Panc1 (cell line): ENCODE results near the gene CRADD. TPM values are rescaled to one million over a fixed set of nuclear protein-coding genes. Genes with fewer than 3 reads are reported as not detected.

ENCODE experiments used
- ATAC-seq: fragments of 200-7000 bp; cut with Tn5 transposase; 2 replicates; pipeline ENCODE4 v1.9.1; 2020; ENCODE audit warnings: mild to moderate bottlenecking, moderate library complexity
- BruUV-seq: library from RNA; stranded (reverse); fragments of 400-500 nt; replicated peaks from 2 replicates; lab custom pipeline; 2021; lab: Mats Ljungman, UMichigan
- CTCF ChIA-PET: fragments of 300-600 bp; sonication (Branson Sonifier 250); formaldehyde crosslinking; loops from one replicate; lab custom pipeline; 2022; ENCODE audit warnings: antibody characterized with exemption; lab: Charles Lee
- POLR2A ChIA-PET: fragments of 300-600 bp; sonication (Branson Sonifier 250); formaldehyde crosslinking; loops from one replicate; lab custom pipeline; 2022; ENCODE audit warnings: antibody characterized with exemption; lab: Charles Lee
- DNase-seq: peaks from one replicate; pipeline ENCODE4 v3.0.0-alpha.2; 2010; ENCODE audit warnings: low read depth, low spot score
- H3K27ac ChIP-seq: 2 replicates; pipeline ENCODE4 v1.5.1; 2011; ENCODE audit warnings: mild to moderate bottlenecking, low read length, inconsistent platforms
- H3K27me3 ChIP-seq: fragments of 200-500 bp; sonication (Bioruptor generic); 2 replicates; pipeline ENCODE4 v1.6.0; 2014; ENCODE audit warnings: low read length, inconsistent platforms; ENCODE audit not compliant: control insufficient read depth, insufficient read depth
- H3K36me3 ChIP-seq: fragments of 200-500 bp; sonication (Bioruptor generic); 2 replicates; pipeline ENCODE4 v1.5.1; 2014; ENCODE audit warnings: inconsistent platforms, mild to moderate bottlenecking, low read length, moderate library complexity; ENCODE audit not compliant: control insufficient read depth, insufficient read depth
- H3K4me1 ChIP-seq: 2 replicates; pipeline ENCODE4 v1.5.1; 2011; ENCODE audit warnings: inconsistent platforms, mild to moderate bottlenecking, low read length, moderate library complexity; ENCODE audit not compliant: control insufficient read depth, insufficient read depth
- H3K4me3 ChIP-seq, 2 experiments: 2 replicates each; pipeline ENCODE4 v1.5.1; 2011 to 2012; ENCODE audit warnings: low read depth in 2 of 2, low read length in 2 of 2, mild to moderate bottlenecking in 2 of 2, inconsistent platforms in 1 of 2, moderate library complexity in 1 of 2
- H3K9me3 ChIP-seq: fragments of 200-500 bp; sonication (Bioruptor generic); 2 replicates; pipeline ENCODE4 v1.5.1; 2014; ENCODE audit warnings: low read depth, mild to moderate bottlenecking, inconsistent platforms, low read length, moderate library complexity; ENCODE audit not compliant: control insufficient read depth, insufficient read depth
- CTCF ChIP-seq: fragments of 450-650 bp; IDR thresholded peaks from 2 replicates; pipeline ENCODE4 v1.5.1; 2017; ENCODE audit warnings: mild to moderate bottlenecking
- POLR2AphosphoS5 ChIP-seq: IDR thresholded peaks from 2 replicates; pipeline ENCODE4 v1.6.1; 2012; ENCODE audit warnings: mild to moderate bottlenecking, low read depth, low read length, moderate library complexity
- REST ChIP-seq, 2 experiments: IDR thresholded peaks; 2 replicates each; pipeline ENCODE4 v1.6.1; 2011 to 2012; ENCODE audit warnings: low read depth in 2 of 2, control low read depth in 1 of 2, low read length in 1 of 2, mild to moderate bottlenecking in 1 of 2, moderate library complexity in 1 of 2; ENCODE audit not compliant: insufficient read depth in 1 of 2
- SIN3A ChIP-seq: IDR thresholded peaks from 2 replicates; pipeline ENCODE4 v1.6.1; 2012; ENCODE audit warnings: low read depth, mild to moderate bottlenecking, low read length, moderate library complexity, borderline replicate concordance; ENCODE audit not compliant: insufficient read depth
- TCF7L2 ChIP-seq: IDR thresholded peaks from 2 replicates; pipeline ENCODE4 v1.6.1; 2011; ENCODE audit warnings: mild to moderate bottlenecking, low read depth, low read length, inconsistent platforms
- in situ Hi-C: cut with HindIII; loops from 2 replicates; pipeline ENCODE4 v1.10.0; 2016; ENCODE audit warnings: low sequenced_read_pairs, low pct_unique_long_range_greater_than_20kb
- intact Hi-C: fragments of 100-400 bp; cut with micrococcal nuclease; formaldehyde crosslinking; loops from one replicate; pipeline ENCODE4 v1.10.0; 2022; ENCODE audit not compliant: unreplicated experiment
- total RNA-seq: library from RNA; stranded (reverse); gene quantifications from one replicate; pipeline ENCODE4 v1.2.1, GENCODE V29; 2021; ENCODE audit not compliant: unreplicated experiment

Gene CRADD
- total RNA-seq, 1 experiment from 2014 or later: 7.0 TPM

- no peak for DNase-seq
- H3K9me3 ChIP-seq: no peaks in the 10 kb centered on the region
- intact Hi-C loops: no loop called here
- ChIA-PET POLR2A (no interaction called here), CTCF (no interaction called here)
- H3K27ac ChIP-seq: no peak overlapping the region
- no peaks in the 10 kb centered on the region for H3K36me3 ChIP-seq
- H3K4me1 ChIP-seq: no peaks in the 10 kb centered on the region
- H3K27me3 ChIP-seq: no peaks in the 10 kb centered on the region
- TF ChIP-seq TCF7L2: no peak
- TF ChIP-seq REST (IDR thresholded peaks at IDR 0.05; ENCODE audit: insufficient read depth in 1 of 2, low read depth in 2 of 2, low read length in 1 of 2): no peak
- TF ChIP-seq SIN3A: no peak
- TF ChIP-seq CTCF: no peak
- no peak for TF ChIP-seq POLR2AphosphoS5
- no peak overlapping the region for H3K4me3 ChIP-seq
- BruUV-seq: no TSS peak
- in situ Hi-C loops: no loop called here
- no peak for ATAC-seq
Observed at GRCh38 chr12:93654421-93654820, 22.8 kb upstream of the CRADD start.

- H3K36me3 ChIP-seq: no peaks in the 10 kb centered on the region
- intact Hi-C loops: no loop called here
- no peak overlapping the region for H3K27ac ChIP-seq
- H3K4me1 ChIP-seq: no peaks in the 10 kb centered on the region
- H3K27me3 ChIP-seq: no peaks in the 10 kb centered on the region
- no peak overlapping the region for H3K4me3 ChIP-seq
- no peak for TF ChIP-seq POLR2AphosphoS5
- no peak for TF ChIP-seq CTCF
- no peak for TF ChIP-seq TCF7L2
- no peak for TF ChIP-seq SIN3A
- TF ChIP-seq REST (IDR thresholded peaks at IDR 0.05; ENCODE audit: insufficient read depth in 1 of 2, low read depth in 2 of 2, low read length in 1 of 2): no peak
- ChIA-PET CTCF (no interaction called here), POLR2A (no interaction called here)
- no peaks in the 10 kb centered on the region for H3K9me3 ChIP-seq
- DNase-seq: no peak
- in situ Hi-C loops: no loop called here
- no TSS peak for BruUV-seq
- ATAC-seq: no peak
Observed at GRCh38 chr12:93657071-93657470, 20.1 kb upstream of the CRADD start.
